Lower leg skin (tissue), 4 donors: ENCODE data around the gene PNRC1. TPM values are rescaled to one million over a fixed set of nuclear protein-coding genes. Genes with fewer than 3 reads are reported as not detected.
A peak's percentile ranks its signal among the peaks of the same experiment; 100 is the strongest.

ENCODE experiments used
- DNase-seq, 2 donors: peaks; one replicate each; pipeline ENCODE4 v3.0.0-alpha.2; 2019; ENCODE audit warnings: low spot score in 2 of 2
- H3K4me3 ChIP-seq: fragments of 200-600 bp; sonication (generic); 2 replicates; pipeline ENCODE4 v1.5.1; 2017; ENCODE audit warnings: mild to moderate bottlenecking, low read depth; ENCODE audit not compliant: poor library complexity, severe bottlenecking
- CTCF ChIP-seq, 3 donors: fragments of 450-650 bp; IDR thresholded peaks; one replicate each; pipeline ENCODE4 v1.5.1; 2016; ENCODE audit warnings: antibody characterized with exemption in 3 of 3, mild to moderate bottlenecking in 3 of 3, moderate library complexity in 2 of 3
- POLR2A ChIP-seq, 2 donors: fragments of 450-650 bp; IDR thresholded peaks; one replicate each; pipeline ENCODE4 v1.6.1; 2016 to 2017; ENCODE audit warnings: antibody characterized with exemption in 2 of 2, mild to moderate bottlenecking in 1 of 2, moderate library complexity in 1 of 2
- WGBS, 2 donors: methylation state at CpG; one replicate each; pipeline ENCODE4 v1.1.5; 2018; 5-methylcytosine and 5-hydroxymethylcytosine counted together
- intact Hi-C: fragments of 100-400 bp; cut with DNase I; formaldehyde crosslinking; loops from one replicate; pipeline ENCODE4 v1.15.0; 2023; ENCODE audit warnings: low total_unique reads
- total RNA-seq, 4 donors: library from RNA; depleted of rRNA; stranded (reverse); fragments of >200 nt; gene quantifications; one replicate each; pipeline ENCODE4 v1.1.0, GENCODE V29; 2016

Gene PNRC1
- total RNA-seq, 4 donors from 2014 or later = 197 to 362 (median 260) TPM

DNA sequence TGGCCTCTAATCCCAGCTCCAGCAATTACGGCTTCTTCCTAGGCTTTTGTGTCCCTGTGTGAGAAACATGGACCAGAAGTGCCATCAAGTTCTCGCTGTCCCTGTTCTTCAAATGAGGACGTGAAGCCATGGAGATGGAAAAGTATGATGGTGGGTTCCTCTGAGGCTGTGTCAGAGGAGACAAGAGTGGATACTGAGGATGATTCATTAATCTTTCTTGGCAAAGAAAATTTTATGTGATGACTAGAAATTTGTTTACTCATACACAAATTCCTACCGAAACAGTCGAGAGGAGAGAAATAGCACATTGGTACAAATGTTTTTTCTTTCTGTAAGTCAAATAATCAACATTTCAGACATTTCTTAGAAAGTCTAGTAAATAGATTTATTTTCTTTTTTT is 35.0 kb upstream of the PNRC1 start:
- WGBS, 2 donors = 72 to 81% methylated on average over 5 of the region's 5 CpGs
- intact Hi-C loops = no loop called here
- TF ChIP-seq POLR2A (IDR thresholded peaks at IDR 0.05) = no peak
- DNase-seq = no peak
- no peak overlapping the region for H3K4me3 ChIP-seq

GRCh38 chr6:89047473-89047872 is 33.1 kb upstream of the PNRC1 start:
- no peak for TF ChIP-seq CTCF (IDR thresholded peaks at IDR 0.05)
- no peak for TF ChIP-seq POLR2A (IDR thresholded peaks at IDR 0.05)
- no peak for DNase-seq
- H3K4me3 ChIP-seq = no peak overlapping the region
- intact Hi-C loops = no loop called here
- 75 to 76% methylated on average over 4 of the region's 4 CpGs for WGBS, 2 donors

DNA sequence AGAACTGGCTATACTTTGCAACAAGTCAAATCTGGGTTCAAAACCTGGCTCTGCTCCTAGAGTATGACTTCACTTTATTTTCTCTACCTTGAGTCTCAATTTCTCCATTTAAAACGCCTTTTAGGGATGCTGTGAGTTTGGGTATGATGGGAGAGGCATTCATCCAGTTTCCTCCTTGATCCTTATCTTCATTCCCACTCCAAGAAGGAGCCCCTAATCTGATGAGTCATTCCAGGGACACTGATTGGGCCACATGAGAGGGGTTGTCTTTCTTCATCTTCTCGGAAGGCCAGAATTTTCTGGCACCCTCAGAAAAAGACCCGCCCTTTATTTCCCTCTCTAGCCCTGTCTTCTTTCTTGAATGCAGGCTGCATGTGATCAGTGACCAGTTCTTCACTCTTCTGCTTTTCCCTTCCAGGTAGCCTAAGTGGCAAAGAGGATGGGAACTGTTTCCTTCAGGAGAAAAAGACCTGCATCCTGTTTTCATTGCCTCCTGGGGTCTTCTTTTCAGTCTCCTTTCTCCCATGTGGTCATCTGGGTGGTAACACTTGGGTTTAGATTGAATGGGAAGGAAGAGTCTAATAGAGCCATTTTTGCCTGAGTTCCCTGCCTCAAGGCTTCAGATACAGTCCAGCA is 32.1 kb upstream of the PNRC1 start:
- intact Hi-C loops = no loop called here
- 75 to 85% methylated on average over 3 of the region's 3 CpGs for WGBS, 2 donors
- no peak for TF ChIP-seq CTCF (IDR thresholded peaks at IDR 0.05)
- no peak overlapping the region for H3K4me3 ChIP-seq
- DNase-seq = peak in 1 of 2 donors; percentile 32

- no peak overlapping the region for H3K4me3 ChIP-seq
- 71 to 92% methylated on average over 1 of the region's 1 CpG for WGBS, 2 donors
- intact Hi-C loops = no loop called here
- DNase-seq = peak in 1 of 2 donors; percentile 60
- TF ChIP-seq CTCF (IDR thresholded peaks at IDR 0.05) (no peak), POLR2A (IDR thresholded peaks at IDR 0.05) (no peak)
Observed at GRCh38 chr6:89048985-89049384, 31.6 kb upstream of the PNRC1 start.

DNA sequence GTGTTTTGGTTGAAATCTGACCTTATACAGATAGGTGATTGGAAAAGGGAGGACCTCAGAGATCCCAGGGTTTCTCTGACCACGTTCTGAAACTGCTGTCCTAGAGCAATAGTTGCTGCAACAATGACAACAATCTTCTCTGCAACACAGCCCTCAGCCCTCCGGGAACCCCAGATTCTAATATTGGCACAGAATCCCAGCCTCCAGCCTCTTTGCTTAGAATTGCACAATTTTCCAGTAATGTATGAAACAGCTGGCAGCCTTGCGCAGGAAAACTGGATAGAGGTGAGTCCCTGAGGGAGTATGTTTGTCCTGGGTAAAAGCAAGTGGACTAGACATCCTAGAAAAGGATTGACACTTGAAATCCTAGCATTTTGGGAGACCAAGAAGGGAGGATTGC is 30.4 kb upstream of the PNRC1 start:
- peak; percentile 74 to 88 for DNase-seq
- 18 to 19% methylated on average over 3 of the region's 3 CpGs for WGBS, 2 donors
- no peak overlapping the region for H3K4me3 ChIP-seq
- intact Hi-C loops = no loop called here
- TF ChIP-seq CTCF (IDR thresholded peaks at IDR 0.05) (no peak), POLR2A (IDR thresholded peaks at IDR 0.05) (no peak)

- 63 to 78% methylated on average over 3 of the region's 3 CpGs for WGBS, 2 donors
- TF ChIP-seq POLR2A (IDR thresholded peaks at IDR 0.05) (no peak), CTCF (IDR thresholded peaks at IDR 0.05) (no peak)
- no peak overlapping the region for H3K4me3 ChIP-seq
- DNase-seq = no peak
- intact Hi-C loops = no loop called here
Observed at GRCh38 chr6:89050697-89051096, 29.9 kb upstream of the PNRC1 start.
